ENCODE data around the gene CDHR4. TPM values are rescaled to one million over a fixed set of nuclear protein-coding genes. Genes with fewer than 3 reads are reported as not detected.
"Not testable (repeated sequence)": the region's sequence is repeated elsewhere in the genome, so short reads cannot be mapped to it uniquely, and the experiment has no call there.

The CDHR4 gene
- total RNA-seq, 1 experiment from 2014 or later: not detected

DNA sequence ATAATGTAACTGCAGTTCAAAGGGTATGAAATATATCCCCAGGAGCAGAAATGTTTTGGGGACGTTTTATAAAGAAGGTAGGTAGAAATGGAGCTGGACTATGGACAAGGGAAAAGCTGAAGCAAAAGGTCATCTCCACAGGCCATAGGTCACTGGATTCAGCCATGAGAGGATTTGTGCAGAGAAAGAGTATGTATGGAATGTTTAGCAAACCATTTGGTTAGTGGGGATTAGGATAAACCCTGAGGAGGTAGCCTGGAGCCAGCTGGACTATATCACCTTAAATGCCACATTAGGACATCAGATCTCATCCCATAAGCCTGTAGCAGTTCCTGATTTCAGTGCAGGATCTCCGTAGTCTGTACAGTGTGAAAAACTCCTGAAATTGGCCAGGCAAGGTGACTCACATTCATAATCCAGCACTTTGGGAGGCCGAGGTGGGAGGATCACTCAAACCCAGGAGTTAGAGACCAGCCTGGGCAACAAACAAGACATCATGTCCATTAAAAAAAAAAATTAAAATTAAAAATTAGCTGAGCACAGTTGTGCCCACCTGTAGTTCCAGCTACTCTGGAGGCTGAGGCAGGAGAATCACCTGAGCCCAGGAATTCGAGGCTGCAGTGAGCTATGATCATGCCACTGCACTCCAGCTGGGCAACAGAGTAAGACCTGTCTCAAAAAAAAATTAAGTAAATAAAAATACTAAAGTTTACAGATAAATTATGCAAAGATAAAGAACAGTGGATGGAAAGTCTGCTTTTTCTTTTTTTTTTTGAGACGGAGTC, 18.1 kb downstream of the CDHR4 start:
- no peak for TF ChIP-seq CTCF (conservative IDR thresholded peaks at IDR 0.05)
- Histone ChIP-seq H3K4me2 (ENCODE audit: insufficient read depth, insufficient read length, low read length) (no peak overlapping the region), H2BK12ac (ENCODE audit: insufficient read length, low read depth, low read length) (no peak overlapping the region), H3K9ac (ENCODE audit: extremely low read depth, insufficient read length, low read length) (no peak overlapping the region), H2BK20ac (ENCODE audit: low read depth, low read length, poor library complexity, severe bottlenecking) (no peak overlapping the region), H4K20me1 (ENCODE audit: control insufficient read depth, insufficient read depth, insufficient read length) (no peaks in the 10 kb centered on the region), H3K79me1 (ENCODE audit: insufficient read depth, low read depth, low read length, poor library complexity, severe bottlenecking) (peaks cover 10% of the 10 kb centered on the region), H3K27me3 (ENCODE audit: insufficient read depth, low read length) (no peaks in the 10 kb centered on the region), H3K23me2 (ENCODE audit: insufficient read length, low read depth, low read length, poor library complexity, severe bottlenecking) (peaks cover 5% of the 10 kb centered on the region), H3K14ac (ENCODE audit: insufficient read depth, low read length) (no peak overlapping the region), H3K4ac (ENCODE audit: low read depth, low read length) (no peak overlapping the region), H4K8ac (replicated peaks; ENCODE audit: insufficient read length, low read depth, low read length) (no peak overlapping the region), H4K5ac (ENCODE audit: insufficient read length, low read depth, low read length) (no peak overlapping the region), H3K23ac (ENCODE audit: insufficient read length, low read depth, low read length) (no peak overlapping the region), H3K18ac (ENCODE audit: insufficient read length, low read depth, low read length) (no peak overlapping the region), H2BK15ac (ENCODE audit: low read depth, low read length) (no peak overlapping the region), H2AK5ac (ENCODE audit: insufficient read length, low read length) (no peak overlapping the region), H2AFZ (ENCODE audit: low read length) (no peak overlapping the region), H3K79me2 (ENCODE audit: insufficient read depth, low read length) (peaks cover 7% of the 10 kb centered on the region; the same call in 1 of the 2 replicates), H3K56ac (ENCODE audit: insufficient read length, low read depth, low read length) (no peak overlapping the region), H3T11ph (ENCODE audit: low read length) (no peak overlapping the region), H3K27ac (ENCODE audit: insufficient read length, low read depth, low read length) (no peak overlapping the region), H3K4me1 (ENCODE audit: insufficient read depth, low read length) (no peaks in the 10 kb centered on the region), H2BK120ac (ENCODE audit: low read depth, low read length, poor library complexity, severe bottlenecking) (no peak overlapping the region), H3K9me3 (ENCODE audit: control insufficient read depth, low read depth, low read length) (no peaks in the 10 kb centered on the region), H4K91ac (ENCODE audit: insufficient read length, low read depth, low read length) (no peak overlapping the region), H2BK5ac (ENCODE audit: insufficient read length, low read length) (no peak overlapping the region)
- H3K9me3 Mint-ChIP-seq: no peaks in the 10 kb centered on the region; a peak in 1 of 5 replicates
- no peak overlapping the region; a peak in 1 of 5 replicates for H3K4me3 Mint-ChIP-seq
- peak overlapping the region in 2 of 3 experiments; percentile 4 to 37; a peak in 2 of 7 replicates for H3K27ac Mint-ChIP-seq
- WGBS (ENCODE audit: extremely low coverage, insufficient read length, low lambda C conversion rate): no CpG with 5 or more reads among the region's 5 CpGs
- H3K4me1 Mint-ChIP-seq: peaks cover 9% of the 10 kb centered on the region in 2 experiments
- H3K36me3 Mint-ChIP-seq (ENCODE audit: insufficient read depth in 1 of 3, low read depth in 3 of 3): peaks cover 21 to 50% (median 45%) of the 10 kb centered on the region in 3 experiments; a peak in 6 of 7 replicates
- H3K27me3 Mint-ChIP-seq (ENCODE audit: low read depth): no peaks in the 10 kb centered on the region
- DNase-seq: no peak

GRCh38 chr3:49780975-49781365, 18.7 kb downstream of the CDHR4 start:
- H2AK5ac ChIP-seq (ENCODE audit: insufficient read length, low read length); H3K4me1 ChIP-seq (ENCODE audit: insufficient read depth, low read length); H3K4me2 ChIP-seq (ENCODE audit: insufficient read depth, insufficient read length, low read length); H4K91ac ChIP-seq (ENCODE audit: insufficient read length, low read depth, low read length); H3K9me3 ChIP-seq (ENCODE audit: control insufficient read depth, low read depth, low read length); H3K4me3 Mint-ChIP-seq; H3K23ac ChIP-seq (ENCODE audit: insufficient read length, low read depth, low read length); H2BK5ac ChIP-seq (ENCODE audit: insufficient read length, low read length); H3K23me2 ChIP-seq (ENCODE audit: insufficient read length, low read depth, low read length, poor library complexity, severe bottlenecking); H2BK120ac ChIP-seq (ENCODE audit: low read depth, low read length, poor library complexity, severe bottlenecking); H2BK12ac ChIP-seq (ENCODE audit: insufficient read length, low read depth, low read length); H2BK15ac ChIP-seq (ENCODE audit: low read depth, low read length); H2AFZ ChIP-seq (ENCODE audit: low read length); DNase-seq; H3K9ac ChIP-seq (ENCODE audit: extremely low read depth, insufficient read length, low read length); H3K14ac ChIP-seq (ENCODE audit: insufficient read depth, low read length); H3T11ph ChIP-seq (ENCODE audit: low read length); H4K8ac ChIP-seq (replicated peaks; ENCODE audit: insufficient read length, low read depth, low read length); H3K56ac ChIP-seq (ENCODE audit: insufficient read length, low read depth, low read length); H3K9me3 Mint-ChIP-seq; H3K79me2 ChIP-seq (ENCODE audit: insufficient read depth, low read length); H2BK20ac ChIP-seq (ENCODE audit: low read depth, low read length, poor library complexity, severe bottlenecking); H3K4me1 Mint-ChIP-seq; H4K20me1 ChIP-seq (ENCODE audit: control insufficient read depth, insufficient read depth, insufficient read length); H3K18ac ChIP-seq (ENCODE audit: insufficient read length, low read depth, low read length); H3K27me3 ChIP-seq (ENCODE audit: insufficient read depth, low read length); H4K5ac ChIP-seq (ENCODE audit: insufficient read length, low read depth, low read length); H3K27me3 Mint-ChIP-seq (ENCODE audit: low read depth); H3K4ac ChIP-seq (ENCODE audit: low read depth, low read length); H3K27ac ChIP-seq (ENCODE audit: insufficient read length, low read depth, low read length): not testable (repeated sequence)
- H3K27ac Mint-ChIP-seq: peak overlapping the region in 1 of 3 experiments; percentile 37; a peak in 1 of 7 replicates
- WGBS (ENCODE audit: extremely low coverage, insufficient read length, low lambda C conversion rate): no CpG with 5 or more reads among the region's 9 CpGs
- peaks cover 14% of the 10 kb centered on the region for H3K79me1 ChIP-seq (ENCODE audit: insufficient read depth, low read depth, low read length, poor library complexity, severe bottlenecking)
- H3K36me3 Mint-ChIP-seq (ENCODE audit: insufficient read depth in 1 of 3, low read depth in 3 of 3): peaks cover 21 to 52% (median 45%) of the 10 kb centered on the region in 3 experiments; a peak in 6 of 7 replicates

Data from H9 (cell line).